ENCODE data around the gene OPN1LW. TPM values are rescaled to one million over a fixed set of nuclear protein-coding genes. Genes with fewer than 3 reads are reported as not detected.

OPN1LW gene
- total and polyA plus RNA-seq, 2 donors from 2014 or later: not detected

DNA sequence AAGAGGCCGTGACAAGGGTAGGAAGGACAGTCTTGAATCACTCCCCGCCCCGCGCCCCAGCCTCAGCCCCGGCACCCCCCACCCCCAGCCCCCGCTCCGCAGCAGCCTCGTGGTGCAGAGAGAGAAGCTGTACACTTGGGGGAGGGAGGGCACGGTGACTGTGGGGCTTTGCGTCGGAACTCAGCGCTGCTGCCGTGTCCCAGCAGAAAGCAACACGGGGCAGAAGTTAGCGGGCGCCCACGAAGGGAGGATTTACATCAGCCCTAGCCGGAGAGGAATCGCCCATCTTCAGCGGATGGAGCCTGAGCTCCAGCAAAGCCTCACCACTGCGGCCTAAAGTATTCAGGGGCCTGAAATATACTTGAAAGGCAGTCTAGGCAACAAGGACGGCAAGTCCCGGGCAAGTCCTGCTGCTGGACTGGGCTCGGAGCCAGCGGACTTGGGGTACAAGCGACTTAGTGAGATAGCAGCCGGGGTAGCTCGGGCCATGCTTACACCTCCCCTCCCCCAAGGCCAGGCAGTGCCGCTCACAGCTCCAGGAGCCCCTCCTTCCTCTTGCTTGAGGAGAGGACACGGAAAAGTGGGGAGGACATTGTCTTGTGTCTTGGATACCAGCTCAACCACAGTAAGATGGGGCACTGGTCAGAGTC, 18.5 kb upstream of the OPN1LW start:
- Histone ChIP-seq H3K27ac (ENCODE audit: low read depth in 2 of 2, low read length in 2 of 2) (no peak overlapping the region), H3K9me3 (ENCODE audit: control insufficient read depth in 2 of 3, insufficient read depth in 1 of 3, low read length in 3 of 3) (no peaks in the 10 kb centered on the region), H3K4me1 (ENCODE audit: control insufficient read depth in 2 of 3, insufficient read depth in 2 of 3, low read depth in 1 of 3, low read length in 3 of 3) (no peaks in the 10 kb centered on the region), H3K36me3 (ENCODE audit: control insufficient read depth in 2 of 3, insufficient read depth in 3 of 3, low read length in 3 of 3) (no peaks in the 10 kb centered on the region), H3K27me3 (ENCODE audit: control insufficient read depth, insufficient read depth, low read length) (no peaks in the 10 kb centered on the region), H3K9ac (ENCODE audit: low read length in 3 of 3) (no peak overlapping the region), H3K4me3 (ENCODE audit: low read length in 3 of 3) (no peak overlapping the region)
- FAIRE-seq (no peak), DNase-seq (peak in 1 of 5 donors; percentile 83)
- intact Hi-C loops (cut with DNase I): no loop called here
- no peak for TF ChIP-seq CTCF (IDR thresholded peaks at IDR 0.05; ENCODE audit: borderline replicate concordance, extremely low read depth, insufficient read depth)

DNA sequence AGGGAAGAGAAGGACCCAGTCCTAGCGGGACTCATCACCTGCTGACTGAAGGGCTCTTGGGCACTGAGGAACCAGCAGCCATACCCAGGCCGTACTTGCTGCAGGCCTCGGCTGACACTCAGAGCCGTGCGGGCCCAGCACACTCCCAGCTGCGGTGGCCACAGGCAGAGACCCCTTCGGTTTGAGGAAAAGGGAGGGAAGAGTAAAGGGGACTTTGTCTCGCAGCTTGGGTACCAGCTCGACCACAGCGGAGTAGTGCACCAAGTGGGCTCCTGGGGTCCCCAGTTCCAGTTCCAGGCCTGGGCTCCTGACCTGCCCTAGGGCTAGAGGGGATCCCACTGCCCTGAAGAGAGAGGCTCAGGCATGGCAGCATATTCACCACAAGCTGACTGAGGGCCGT, 17.9 kb upstream of the OPN1LW start:
- Histone ChIP-seq H3K4me1 (ENCODE audit: control insufficient read depth in 2 of 3, insufficient read depth in 2 of 3, low read depth in 1 of 3, low read length in 3 of 3) (no peaks in the 10 kb centered on the region), H3K27ac (ENCODE audit: low read depth in 2 of 2, low read length in 2 of 2) (no peak overlapping the region), H3K9me3 (ENCODE audit: control insufficient read depth in 2 of 3, insufficient read depth in 1 of 3, low read length in 3 of 3) (no peaks in the 10 kb centered on the region), H3K4me3 (ENCODE audit: low read length in 3 of 3) (no peak overlapping the region), H3K9ac (ENCODE audit: low read length in 3 of 3) (no peak overlapping the region), H3K36me3 (ENCODE audit: control insufficient read depth in 2 of 3, insufficient read depth in 3 of 3, low read length in 3 of 3) (no peaks in the 10 kb centered on the region), H3K27me3 (ENCODE audit: control insufficient read depth, insufficient read depth, low read length) (no peaks in the 10 kb centered on the region)
- FAIRE-seq: no peak
- intact Hi-C loops (cut with DNase I): no loop called here
- no peak for TF ChIP-seq CTCF (IDR thresholded peaks at IDR 0.05; ENCODE audit: borderline replicate concordance, extremely low read depth, insufficient read depth)
- DNase-seq: no peak

GRCh38 chrX:154131955-154132354, 12.1 kb upstream of the OPN1LW start:
- FAIRE-seq: no peak
- DNase-seq: no peak
- Histone ChIP-seq H3K4me3 (ENCODE audit: low read length in 3 of 3) (no peak overlapping the region), H3K9ac (ENCODE audit: low read length in 3 of 3) (no peak overlapping the region), H3K36me3 (ENCODE audit: control insufficient read depth in 2 of 3, insufficient read depth in 3 of 3, low read length in 3 of 3) (no peaks in the 10 kb centered on the region), H3K4me1 (ENCODE audit: control insufficient read depth in 2 of 3, insufficient read depth in 2 of 3, low read depth in 1 of 3, low read length in 3 of 3) (no peaks in the 10 kb centered on the region), H3K27ac (ENCODE audit: low read depth in 2 of 2, low read length in 2 of 2) (no peak overlapping the region), H3K9me3 (ENCODE audit: control insufficient read depth in 2 of 3, insufficient read depth in 1 of 3, low read length in 3 of 3) (no peaks in the 10 kb centered on the region), H3K27me3 (ENCODE audit: control insufficient read depth, insufficient read depth, low read length) (no peaks in the 10 kb centered on the region)
- intact Hi-C loops (cut with DNase I): no loop called here
- no peak for TF ChIP-seq CTCF (IDR thresholded peaks at IDR 0.05; ENCODE audit: borderline replicate concordance, extremely low read depth, insufficient read depth)

DNA sequence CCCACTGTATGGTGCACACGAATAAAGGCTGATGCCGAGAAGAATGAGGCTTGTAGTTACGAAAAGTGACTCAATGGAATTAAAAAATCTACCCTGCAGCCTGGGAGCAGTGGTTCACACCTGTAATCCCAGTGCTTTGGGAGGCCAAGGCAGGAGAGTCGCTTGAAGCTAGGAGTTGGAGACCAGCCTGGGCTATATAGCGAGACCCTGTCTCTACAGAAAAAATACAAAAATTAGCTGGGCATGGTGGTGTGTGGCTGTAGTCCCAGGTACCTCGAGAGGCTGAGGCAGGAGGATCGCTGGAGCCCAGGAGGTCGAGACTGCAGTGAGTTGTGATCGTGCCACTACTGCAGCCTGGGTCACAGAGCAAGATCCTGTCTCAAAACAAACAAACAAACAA, 11.7 kb upstream of the OPN1LW start:
- Histone ChIP-seq H3K27ac (ENCODE audit: low read depth in 2 of 2, low read length in 2 of 2) (no peak overlapping the region), H3K9ac (ENCODE audit: low read length in 3 of 3) (no peak overlapping the region), H3K9me3 (ENCODE audit: control insufficient read depth in 2 of 3, insufficient read depth in 1 of 3, low read length in 3 of 3) (no peaks in the 10 kb centered on the region), H3K27me3 (ENCODE audit: control insufficient read depth, insufficient read depth, low read length) (no peaks in the 10 kb centered on the region), H3K4me1 (ENCODE audit: control insufficient read depth in 2 of 3, insufficient read depth in 2 of 3, low read depth in 1 of 3, low read length in 3 of 3) (no peaks in the 10 kb centered on the region), H3K4me3 (ENCODE audit: low read length in 3 of 3) (no peak overlapping the region), H3K36me3 (ENCODE audit: control insufficient read depth in 2 of 3, insufficient read depth in 3 of 3, low read length in 3 of 3) (no peaks in the 10 kb centered on the region)
- no peak for DNase-seq
- no peak for TF ChIP-seq CTCF (IDR thresholded peaks at IDR 0.05; ENCODE audit: borderline replicate concordance, extremely low read depth, insufficient read depth)
- intact Hi-C loops (cut with DNase I): no loop called here
- no peak for FAIRE-seq

Data from kidney (tissue), 14 donors.